Cardiac muscle cell (in vitro differentiated cells and primary cell): ENCODE data around the gene KLF2. TPM values are rescaled to one million over a fixed set of nuclear protein-coding genes. Genes with fewer than 3 reads are reported as not detected.
"Not testable (repeated sequence)": the region's sequence is repeated elsewhere in the genome, so short reads cannot be mapped to it uniquely, and the experiment has no call there.

Source experiments
- DNase-seq, 2 donors: peaks; one replicate each; pipeline versions ENCODE4 v3.0.0 to v3.0.0-alpha.2; 2010 to 2017; ENCODE audit warnings: low read depth in 1 of 2, low spot score in 1 of 2
- H3K27ac ChIP-seq: fragments of 200-600 bp; sonication (generic); 2 replicates; pipeline ENCODE4 v1.5.1; 2016
- H3K27me3 ChIP-seq: fragments of 200-600 bp; sonication (generic); 2 replicates; pipeline ENCODE4 v1.6.0; 2016; ENCODE audit warnings: control low read depth
- H3K36me3 ChIP-seq: fragments of 200-600 bp; sonication (generic); 2 replicates; pipeline ENCODE4 v1.5.1; 2016; ENCODE audit warnings: control low read depth
- H3K4me1 ChIP-seq: fragments of 200-600 bp; sonication (generic); 2 replicates; pipeline ENCODE4 v1.8.1; 2017; ENCODE audit warnings: low read depth, mild to moderate bottlenecking, mixed run types
- H3K4me3 ChIP-seq: fragments of 200-600 bp; sonication (generic); 2 replicates; pipeline ENCODE4 v1.5.1; 2016; ENCODE audit warnings: mild to moderate bottlenecking
- H3K9me3 ChIP-seq: fragments of 200-600 bp; sonication (generic); 2 replicates; pipeline ENCODE4 v1.5.1; 2017; ENCODE audit warnings: low read depth, mild to moderate bottlenecking, control low read depth
- CTCF ChIP-seq: IDR thresholded peaks from 2 replicates; pipeline ENCODE4 v1.5.1; 2012; ENCODE audit warnings: low read depth, mild to moderate bottlenecking, low read length
- polyA plus RNA-seq: library from polyadenylated mRNA; unstranded; fragments of >200 nt; fragmentation: Nextera tagmentation; extraction: Ambion mirVana; gene quantifications from 2 replicates; pipeline ENCODE4 v1.2.1, GENCODE V29; 2016
- total RNA-seq: library from RNA; depleted of rRNA; stranded (reverse); fragments of >200 nt; gene quantifications from 2 replicates; pipeline ENCODE4 v1.2.3, GENCODE V29; 2016

The KLF2 gene
- total and polyA plus RNA-seq, 2 experiments from 2014 or later: 7.8 to 10.9 TPM

GRCh38 chr19:16303755-16304154, 20.9 kb upstream of the KLF2 start:
- Histone ChIP-seq H3K4me1 (no peaks in the 10 kb centered on the region), H3K27me3 (no peaks in the 10 kb centered on the region), H3K36me3 (no peaks in the 10 kb centered on the region), H3K27ac (no peak overlapping the region), H3K4me3 (no peak overlapping the region), H3K9me3 (no peaks in the 10 kb centered on the region)
- DNase-seq: peak in 1 of 2 donors; percentile 81
- no peak for TF ChIP-seq CTCF

GRCh38 chr19:16304511-16304910, 20.1 kb upstream of the KLF2 start:
- not testable (repeated sequence) for H3K9me3 ChIP-seq, H3K4me1 ChIP-seq, H3K4me3 ChIP-seq, DNase-seq, H3K27me3 ChIP-seq, H3K36me3 ChIP-seq, H3K27ac ChIP-seq

- H3K27me3 ChIP-seq, H3K36me3 ChIP-seq, H3K4me1 ChIP-seq, H3K9me3 ChIP-seq, H3K4me3 ChIP-seq, DNase-seq, H3K27ac ChIP-seq: not testable (repeated sequence)
These were observed 19.6 kb upstream of the KLF2 start for GRCh38 chr19:16305060-16305459.

- H3K27ac ChIP-seq: no peak overlapping the region
- no peak for DNase-seq
- H3K4me3 ChIP-seq: no peak overlapping the region
- no peaks in the 10 kb centered on the region for H3K9me3 ChIP-seq
- H3K36me3 ChIP-seq: no peaks in the 10 kb centered on the region
- no peaks in the 10 kb centered on the region for H3K4me1 ChIP-seq
- H3K27me3 ChIP-seq: no peaks in the 10 kb centered on the region
- TF ChIP-seq CTCF: no peak
These were observed 17.8 kb upstream of the KLF2 start for GRCh38 chr19:16306728-16307402.

- Histone ChIP-seq H3K27me3 (no peaks in the 10 kb centered on the region), H3K27ac (no peak overlapping the region), H3K4me3 (no peak overlapping the region), H3K9me3 (no peaks in the 10 kb centered on the region), H3K36me3 (no peaks in the 10 kb centered on the region), H3K4me1 (no peaks in the 10 kb centered on the region)
- no peak for DNase-seq
- no peak for TF ChIP-seq CTCF
These were observed 16.5 kb upstream of the KLF2 start for GRCh38 chr19:16308081-16308480.

- no peak overlapping the region for H3K27ac ChIP-seq
- DNase-seq: no peak
- H3K4me1 ChIP-seq: no peaks in the 10 kb centered on the region
- H3K36me3 ChIP-seq: no peaks in the 10 kb centered on the region
- TF ChIP-seq CTCF: no peak
- no peaks in the 10 kb centered on the region for H3K9me3 ChIP-seq
- H3K27me3 ChIP-seq: no peaks in the 10 kb centered on the region
- H3K4me3 ChIP-seq: no peak overlapping the region
These were observed 15.0 kb upstream of the KLF2 start for GRCh38 chr19:16309643-16310042.
